Bone marrow (tissue), 2 donors: ENCODE measurements around the gene MZT2A.
"Not testable (repeated sequence)": the region's sequence is repeated elsewhere in the genome, so short reads cannot be mapped to it uniquely, and the experiment has no call there.

Experiments
- DNase-seq, 2 donors: peaks; one replicate each; lab custom pipeline; 2025; lab: John Stamatoyannopoulos, UW

The MZT2A gene

GRCh38 chr2:131520526-131520925 lies 28.3 kb upstream of the MZT2A start:
- no peak for DNase-seq

DNA sequence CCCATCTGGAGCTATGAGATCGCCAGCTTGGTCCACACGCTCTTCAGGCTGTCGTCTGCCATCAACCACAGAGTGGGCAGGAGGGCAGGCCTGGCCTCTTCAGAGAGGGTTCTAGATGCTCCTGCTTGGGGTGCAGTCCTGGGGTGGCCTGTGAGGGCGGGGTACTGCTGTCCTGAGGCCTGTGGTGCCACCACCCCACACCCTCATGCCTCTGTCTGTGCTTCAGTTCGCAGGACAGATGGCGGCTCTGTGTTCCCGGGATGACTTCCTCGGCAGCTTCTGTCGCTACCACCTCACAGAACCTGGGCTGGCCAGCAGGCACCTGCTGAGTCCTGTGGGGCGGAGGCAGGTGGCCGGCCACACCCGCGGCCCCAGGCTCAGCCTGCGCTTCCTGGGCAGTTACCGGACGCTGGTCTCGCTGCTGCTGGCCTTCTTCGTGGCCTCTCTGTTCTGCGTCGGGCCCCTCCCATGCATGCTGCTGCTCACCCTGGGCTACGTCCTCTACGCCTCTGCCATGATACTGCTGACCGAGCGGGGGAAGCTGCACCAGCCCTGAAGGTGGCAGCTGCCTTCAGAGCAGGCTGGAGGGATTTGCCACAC lies 27.8 kb upstream of the MZT2A start:
- DNase-seq = not testable (repeated sequence)

GRCh38 chr2:131519466-131519865 lies 27.3 kb upstream of the MZT2A start:
- DNase-seq = no peak

GRCh38 chr2:131518531-131518930 lies 26.3 kb upstream of the MZT2A start:
- DNase-seq = not testable (repeated sequence)

- not testable (repeated sequence) for DNase-seq
Measured at GRCh38 chr2:131517856-131518255, 25.7 kb upstream of the MZT2A start.

GRCh38 chr2:131517106-131517831 lies 25.1 kb upstream of the MZT2A start:
- DNase-seq = no peak

- DNase-seq = not testable (repeated sequence)
Measured at GRCh38 chr2:131516621-131517020, 24.4 kb upstream of the MZT2A start.

- no peak for DNase-seq
Measured at GRCh38 chr2:131516011-131516410, 23.8 kb upstream of the MZT2A start.

GRCh38 chr2:131515235-131515634 lies 23.0 kb upstream of the MZT2A start:
- DNase-seq = not testable (repeated sequence)

GRCh38 chr2:131514408-131515166 lies 22.4 kb upstream of the MZT2A start:
- not testable (repeated sequence) for DNase-seq

- DNase-seq = not testable (repeated sequence)
Measured at GRCh38 chr2:131511969-131512870, 20.0 kb upstream of the MZT2A start.

DNA sequence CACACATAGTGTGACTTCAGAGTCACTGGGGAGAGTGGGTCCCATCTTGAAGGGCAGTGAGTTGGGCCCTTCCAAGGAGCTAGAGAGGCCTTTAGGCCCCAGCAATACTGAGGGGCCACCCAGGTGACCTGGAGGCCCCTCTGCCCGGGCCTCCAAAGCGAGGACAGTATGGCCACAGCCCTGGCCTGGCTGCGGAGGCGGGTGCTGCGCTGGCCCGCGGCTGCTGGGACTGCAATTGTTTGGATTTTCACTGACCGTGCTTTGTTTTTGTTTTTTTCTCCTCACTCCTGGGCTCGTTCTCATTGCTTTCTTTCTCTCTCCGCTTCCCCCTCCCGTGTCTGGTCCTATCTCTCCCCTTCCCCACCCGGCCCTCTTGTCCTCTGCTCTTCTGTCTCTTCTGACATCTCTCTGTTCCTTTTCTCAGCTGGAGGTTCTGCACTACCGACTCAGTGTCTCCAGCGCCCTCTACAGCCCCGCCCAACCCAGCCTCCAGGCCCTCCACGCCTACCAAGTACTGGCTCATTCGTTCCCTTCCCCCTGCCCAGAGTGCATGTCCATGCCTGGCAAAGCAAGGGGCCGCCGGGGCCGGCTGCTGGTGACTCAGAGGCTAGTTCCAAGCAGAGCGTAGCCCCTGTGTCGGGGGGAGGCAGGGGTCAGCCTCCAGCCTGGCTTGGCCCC lies 19.2 kb upstream of the MZT2A start:
- DNase-seq = not testable (repeated sequence)

GRCh38 chr2:131509615-131510014 lies 17.4 kb upstream of the MZT2A start:
- DNase-seq = no peak

GRCh38 chr2:131504082-131504750 lies 12.0 kb upstream of the MZT2A start:
- DNase-seq = not testable (repeated sequence)

GRCh38 chr2:131503587-131503986 lies 11.4 kb upstream of the MZT2A start:
- DNase-seq = not testable (repeated sequence)

DNA sequence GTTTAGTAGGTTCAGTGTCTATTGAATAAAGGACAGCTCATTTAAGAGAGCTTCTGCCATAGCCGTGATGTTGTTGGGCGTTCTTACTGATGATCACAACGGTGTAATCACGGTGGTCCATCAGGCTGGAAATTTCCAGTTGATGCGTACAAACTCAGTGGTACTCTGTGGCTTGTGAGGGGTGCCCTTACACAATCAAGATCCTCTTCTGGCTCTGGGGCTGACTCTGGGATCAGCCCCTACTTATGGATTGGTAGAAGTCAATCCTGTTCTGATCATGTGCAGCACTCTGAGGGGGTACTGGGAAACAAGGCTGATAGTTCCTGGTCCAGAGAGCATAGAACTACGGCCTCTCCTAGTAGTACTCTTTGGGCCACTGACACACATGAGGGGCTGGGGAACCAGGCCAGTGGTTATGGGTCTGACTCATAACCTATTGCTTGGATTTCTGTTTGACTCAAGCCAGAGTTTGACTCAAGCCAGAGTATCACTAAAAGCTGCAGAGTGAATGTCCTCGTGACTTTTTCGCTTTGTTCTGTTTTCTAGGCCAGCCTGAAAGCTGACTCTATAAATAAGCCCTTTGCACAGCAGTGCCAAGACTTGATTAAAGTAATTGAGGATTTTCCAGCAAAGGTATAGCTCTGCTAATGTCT lies 6.2 kb upstream of the MZT2A start:
- DNase-seq = not testable (repeated sequence)

DNA sequence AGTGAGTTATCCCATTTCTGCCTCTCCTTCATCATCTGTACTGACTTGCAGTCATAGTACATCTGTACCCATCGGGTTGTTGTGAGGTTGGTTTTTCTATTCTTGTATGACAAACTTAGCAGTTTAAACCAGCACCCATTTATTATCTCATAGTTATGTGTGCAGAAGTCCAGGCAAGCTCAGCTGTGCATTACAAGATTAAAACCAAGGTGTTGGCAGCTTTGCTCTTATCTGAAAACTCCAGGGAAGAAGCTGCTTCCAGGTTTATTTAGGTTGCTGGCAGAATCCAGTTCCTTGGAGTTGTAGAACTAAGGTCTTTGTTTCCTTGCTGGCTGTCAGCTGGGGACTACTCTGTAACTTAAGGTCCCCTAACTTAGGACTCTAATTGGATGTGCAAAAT lies 3.3 kb upstream of the MZT2A start:
- DNase-seq = not testable (repeated sequence)

GRCh38 chr2:131493199-131493968 lies 1.2 kb upstream of the MZT2A start:
- DNase-seq = no peak
